Measurements from ENCODE around the gene STK24.
A peak's percentile ranks its signal among the peaks of the same experiment; 100 is the strongest.

Gene STK24

DNA sequence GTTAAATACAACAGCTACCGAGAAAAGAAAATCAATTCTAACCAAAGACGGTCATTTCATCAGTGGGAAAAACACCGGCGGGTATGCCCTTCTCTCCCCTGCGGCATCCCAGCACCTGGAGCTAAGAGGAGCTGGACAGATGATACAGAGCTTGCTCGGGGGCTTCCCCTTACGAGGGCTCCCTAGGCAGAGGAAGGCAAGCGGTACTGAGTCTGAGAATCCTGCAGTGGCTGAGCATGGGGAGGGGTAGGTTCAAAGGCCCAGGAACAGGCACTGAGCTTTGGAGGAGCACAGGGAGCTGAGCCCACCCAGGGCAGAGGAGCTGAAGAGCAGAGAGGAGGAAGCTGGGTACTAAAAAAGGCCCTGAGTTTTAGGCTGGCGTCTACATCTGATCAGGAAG is 12.7 kb downstream of the STK24 start:
- intact Hi-C loops (cut with DNase I): no loop called here
- DNase-seq: no peak

DNA sequence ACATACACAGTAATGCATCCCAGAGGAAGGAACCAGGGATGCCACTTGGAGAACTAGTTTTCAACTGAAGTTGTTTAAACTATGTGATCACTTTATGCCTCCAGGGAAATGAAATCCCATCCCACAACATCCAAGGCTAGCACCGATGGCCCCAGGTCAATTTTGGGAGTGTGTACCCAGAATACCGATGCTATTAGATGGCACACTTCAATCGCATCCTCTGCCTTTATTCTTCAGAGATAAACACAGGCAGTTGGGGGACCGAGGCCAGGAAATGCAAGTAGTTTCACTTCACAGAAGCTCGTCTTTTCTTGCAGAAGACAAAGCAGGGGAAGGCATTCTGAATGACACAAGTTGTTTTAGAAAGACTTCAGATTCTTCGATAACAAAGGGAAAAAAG is 13.8 kb downstream of the STK24 start:
- intact Hi-C loops (cut with DNase I): no loop called here
- DNase-seq: no peak

DNA sequence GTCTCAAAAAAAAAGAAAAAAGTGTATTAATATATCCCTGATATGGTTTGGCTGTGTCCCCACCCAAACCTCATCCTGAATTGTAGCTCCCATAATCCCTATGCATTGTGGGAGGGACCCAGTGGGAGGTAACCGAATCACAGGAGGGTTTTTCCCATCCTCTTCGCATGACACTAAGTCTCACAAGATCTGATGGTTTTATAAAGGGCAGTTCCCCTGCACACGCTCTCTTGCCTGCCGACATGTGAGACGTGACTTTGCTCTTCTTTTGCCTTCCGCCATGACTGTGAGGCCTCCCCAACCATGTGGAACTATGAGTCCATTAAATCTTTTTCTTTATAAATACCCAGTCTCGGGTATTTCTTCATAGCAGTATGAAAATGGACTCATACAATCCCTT is 17.7 kb downstream of the STK24 start:
- no peak for DNase-seq
- intact Hi-C loops (cut with DNase I): no loop called here

DNA sequence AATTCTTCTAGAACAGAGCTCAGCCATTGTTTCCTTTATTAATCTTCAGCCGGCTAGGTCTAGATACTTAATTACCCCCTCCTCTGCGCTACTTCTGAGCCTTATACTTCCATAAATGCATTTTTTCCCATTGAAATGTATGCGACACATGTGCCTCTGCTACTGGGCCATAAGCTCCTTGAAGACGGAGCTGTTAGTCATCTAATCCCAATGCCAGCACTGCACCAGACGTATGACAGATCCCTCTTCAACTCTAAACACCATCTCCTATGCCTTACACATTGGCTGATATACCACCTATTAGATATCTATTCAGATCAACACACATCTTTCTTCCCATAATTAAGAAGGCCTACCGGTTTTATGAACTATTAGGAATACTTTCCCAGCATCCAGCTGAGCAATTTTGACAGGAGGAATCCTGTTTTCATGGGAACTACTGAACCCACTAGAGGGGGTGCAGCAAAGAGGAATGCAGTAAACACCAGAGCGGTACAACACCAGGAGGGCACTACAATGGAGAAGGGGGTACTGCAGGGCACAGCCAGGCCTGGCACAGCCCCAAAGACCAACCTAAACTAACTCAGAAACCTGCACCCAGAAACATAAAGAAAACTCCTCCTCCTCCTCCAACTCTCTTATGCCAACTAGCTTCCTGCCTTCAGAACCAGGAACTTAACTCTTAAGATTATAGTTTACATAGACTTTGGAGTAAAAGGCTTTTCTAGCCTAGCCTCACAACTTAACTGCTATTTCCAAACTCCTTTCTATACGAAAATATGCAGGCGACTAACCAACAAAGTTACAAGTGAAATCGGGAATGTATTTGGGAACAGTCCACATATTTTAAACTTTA is 18.7 kb downstream of the STK24 start:
- intact Hi-C loops (cut with DNase I): no loop called here
- no peak for DNase-seq

DNA sequence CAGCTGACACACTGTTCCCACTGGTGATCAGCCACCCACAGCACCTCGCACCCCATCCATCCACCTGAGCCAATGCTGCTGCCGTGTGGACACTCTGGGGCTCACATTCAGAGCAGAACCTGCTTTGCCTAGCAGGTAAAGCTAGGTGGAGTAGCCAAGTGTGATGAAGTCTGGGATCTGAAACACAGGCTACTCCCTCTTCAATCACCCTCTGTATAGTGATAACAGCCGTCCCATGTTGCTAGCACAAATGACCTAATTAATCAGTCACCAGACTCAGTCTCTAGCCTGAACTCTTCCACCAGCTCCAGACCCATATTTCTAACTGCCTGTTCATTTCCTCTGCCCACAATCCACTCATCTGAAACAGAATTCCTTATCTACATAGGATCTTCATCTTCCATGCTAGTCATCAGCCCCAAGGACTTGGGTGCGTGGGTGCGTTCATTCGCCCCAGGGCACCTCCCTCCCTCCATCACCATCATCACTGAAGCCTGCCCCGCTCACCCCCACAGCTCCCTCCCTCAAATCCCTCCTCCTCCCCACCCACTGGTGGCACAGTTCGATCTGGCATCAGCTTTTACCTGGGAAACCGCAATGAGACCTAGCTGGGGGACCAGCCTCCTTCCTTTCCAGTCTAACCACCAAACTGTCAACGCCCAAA is 19.8 kb downstream of the STK24 start:
- no peak for DNase-seq
- intact Hi-C loops (cut with DNase I): no loop called here

DNA sequence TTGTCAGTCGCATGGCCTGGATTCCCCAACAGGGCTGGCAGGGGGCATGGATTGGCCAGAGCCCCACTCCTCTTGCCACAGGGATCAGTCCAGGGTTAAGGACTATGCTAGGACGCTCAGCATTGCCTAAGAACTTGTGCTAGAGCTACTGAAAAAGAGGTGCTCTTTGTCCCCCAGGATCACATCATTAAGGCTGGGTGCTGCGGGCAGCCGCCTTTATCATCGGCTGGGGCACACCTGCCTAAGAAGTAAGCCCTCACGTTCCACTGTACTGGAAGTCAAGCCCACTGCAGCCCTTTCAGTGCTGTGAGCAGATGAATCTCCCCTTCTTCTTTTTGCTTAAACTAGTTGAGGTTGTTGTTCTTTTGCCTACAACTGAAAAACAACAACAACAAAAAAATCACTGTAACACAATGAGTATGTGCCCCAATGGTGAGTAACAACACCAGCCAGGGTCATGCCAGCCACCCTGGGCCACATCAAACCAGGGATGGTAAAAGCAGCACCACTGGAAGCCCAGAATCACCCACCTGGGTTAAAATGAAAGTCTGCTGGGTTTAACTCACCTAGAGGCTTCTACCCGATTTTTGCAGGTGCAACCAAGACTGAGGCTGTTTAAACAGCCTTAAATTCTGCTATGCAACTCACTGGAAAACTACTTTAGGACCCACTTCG is 20.6 kb downstream of the STK24 start:
- intact Hi-C loops (cut with DNase I): no loop called here
- DNase-seq: no peak

DNA sequence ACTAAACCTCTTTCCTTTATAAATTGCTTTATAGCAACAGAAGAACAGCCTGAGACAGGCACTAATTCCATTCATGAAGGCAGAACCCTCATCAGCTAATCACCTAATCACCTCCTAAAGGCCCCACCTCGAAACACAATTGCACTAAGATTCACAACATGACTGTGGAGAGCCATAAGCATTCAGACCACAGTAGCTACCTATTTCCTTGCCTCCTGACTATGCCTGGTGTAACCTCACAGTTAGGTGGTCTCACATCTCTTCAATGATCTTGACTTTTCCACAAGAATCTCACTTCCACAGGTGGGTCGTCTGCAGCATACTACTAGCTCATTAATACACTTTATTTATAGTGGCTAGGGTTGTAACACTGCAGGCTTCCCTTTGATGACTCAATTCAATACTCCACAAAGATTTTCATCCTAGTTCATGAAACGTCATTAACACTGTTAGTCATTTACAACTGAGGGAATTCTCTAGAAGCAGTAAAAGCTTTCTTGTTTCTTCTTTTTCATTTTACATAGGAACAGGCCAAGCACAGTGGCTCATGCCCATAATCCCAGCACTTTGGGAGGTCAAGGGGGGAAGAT is 27.1 kb downstream of the STK24 start:
- intact Hi-C loops (cut with DNase I): no loop called here
- no peak for DNase-seq

DNA sequence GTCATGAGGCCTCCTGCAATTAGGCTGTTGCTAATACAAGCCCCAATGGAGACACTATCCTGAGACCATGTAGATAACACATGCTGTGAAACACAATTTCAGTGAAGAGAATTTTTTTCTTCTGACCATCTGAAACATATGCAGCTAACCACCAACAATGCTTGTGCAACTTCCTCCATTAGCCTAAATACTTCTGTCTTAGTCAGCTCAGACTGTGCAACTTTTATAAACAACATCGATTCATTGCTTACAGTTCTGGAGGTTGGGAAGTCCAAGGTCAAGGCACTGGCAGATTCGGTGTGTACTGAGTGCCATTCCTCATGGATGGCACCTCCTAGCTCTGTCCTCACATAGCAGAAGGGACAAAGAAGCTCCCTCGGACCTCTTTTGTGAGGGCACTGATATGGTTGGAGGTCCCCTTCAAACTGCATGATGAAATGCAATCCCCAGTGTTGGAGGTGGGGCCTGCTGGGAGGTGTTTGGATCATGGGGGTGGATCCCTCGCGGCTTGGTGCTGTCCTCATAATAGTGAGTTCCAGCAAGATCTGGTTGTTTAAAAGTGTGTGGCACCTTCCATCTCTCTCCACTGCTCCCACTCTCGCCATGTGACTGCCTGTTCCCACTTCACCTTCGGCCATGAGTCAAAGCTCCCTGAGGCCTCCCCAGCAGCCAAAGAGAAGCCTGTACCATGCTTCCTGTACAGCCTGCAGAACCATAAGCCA is 27.7 kb downstream of the STK24 start:
- intact Hi-C loops (cut with DNase I): no loop called here
- no peak for DNase-seq

DNA sequence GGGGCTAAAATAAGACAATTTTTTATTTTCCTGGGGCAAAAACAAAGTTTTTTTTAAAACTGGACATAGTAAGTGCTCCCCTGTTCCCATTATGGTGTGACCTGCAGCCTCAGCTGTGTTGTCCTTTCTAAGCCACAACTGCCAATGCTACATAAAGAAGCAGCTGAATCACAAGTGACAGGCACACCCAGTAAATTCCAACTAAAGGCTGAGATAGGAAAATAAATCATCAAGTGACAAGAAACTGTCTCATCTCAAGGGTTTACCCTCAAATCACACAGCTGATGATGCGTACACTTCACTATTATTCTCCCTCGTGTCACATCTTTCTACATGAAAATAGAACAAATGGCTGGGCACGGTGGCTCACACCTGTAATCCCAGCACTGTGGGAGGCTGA is 28.7 kb downstream of the STK24 start:
- DNase-seq: no peak
- intact Hi-C loops (cut with DNase I): no loop called here

DNA sequence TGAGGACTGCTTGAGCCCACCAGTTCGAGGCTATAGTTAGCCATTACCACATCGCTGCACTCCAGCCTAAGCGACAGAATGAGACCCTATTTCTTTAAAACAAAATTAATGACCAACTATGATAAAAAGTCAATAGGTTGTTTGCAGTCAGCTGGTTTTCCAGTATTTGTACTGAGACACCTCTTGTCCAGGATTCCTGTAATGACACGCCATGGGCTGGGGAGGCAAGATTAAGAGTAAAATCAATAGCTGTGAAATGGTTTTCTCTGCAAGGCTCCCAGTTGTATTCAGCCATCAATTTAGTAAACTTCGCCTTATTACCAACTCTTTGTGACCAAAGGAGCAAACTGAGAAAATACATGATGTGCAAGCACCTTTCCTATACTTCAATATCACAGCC is 29.5 kb downstream of the STK24 start:
- intact Hi-C loops (cut with DNase I): no loop called here

DNA sequence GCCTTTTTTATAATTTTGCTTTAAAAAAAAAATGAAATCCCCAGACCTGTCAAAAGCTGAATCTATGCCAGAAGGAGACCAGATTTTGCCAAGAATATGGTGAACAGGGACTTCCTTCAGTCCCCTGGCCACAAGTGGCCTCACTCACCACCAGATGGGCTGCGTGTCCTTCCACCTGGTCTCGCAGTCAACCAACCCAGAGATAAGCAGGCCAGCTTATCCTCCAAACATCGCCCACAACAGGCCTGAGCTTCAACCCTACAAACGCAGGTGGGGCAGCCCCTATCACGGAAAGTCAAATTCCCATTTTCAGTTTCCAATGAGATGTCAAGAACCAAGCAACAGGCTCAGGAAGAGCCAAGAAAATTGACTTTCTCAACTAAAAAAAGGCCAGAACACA is 30.5 kb downstream of the STK24 start:
- DNase-seq: no peak
- intact Hi-C loops (cut with DNase I): no loop called here

More for the DNA sequence above, 29.5 kb downstream of the STK24 start:
- DNase-seq: no peak

DNA sequence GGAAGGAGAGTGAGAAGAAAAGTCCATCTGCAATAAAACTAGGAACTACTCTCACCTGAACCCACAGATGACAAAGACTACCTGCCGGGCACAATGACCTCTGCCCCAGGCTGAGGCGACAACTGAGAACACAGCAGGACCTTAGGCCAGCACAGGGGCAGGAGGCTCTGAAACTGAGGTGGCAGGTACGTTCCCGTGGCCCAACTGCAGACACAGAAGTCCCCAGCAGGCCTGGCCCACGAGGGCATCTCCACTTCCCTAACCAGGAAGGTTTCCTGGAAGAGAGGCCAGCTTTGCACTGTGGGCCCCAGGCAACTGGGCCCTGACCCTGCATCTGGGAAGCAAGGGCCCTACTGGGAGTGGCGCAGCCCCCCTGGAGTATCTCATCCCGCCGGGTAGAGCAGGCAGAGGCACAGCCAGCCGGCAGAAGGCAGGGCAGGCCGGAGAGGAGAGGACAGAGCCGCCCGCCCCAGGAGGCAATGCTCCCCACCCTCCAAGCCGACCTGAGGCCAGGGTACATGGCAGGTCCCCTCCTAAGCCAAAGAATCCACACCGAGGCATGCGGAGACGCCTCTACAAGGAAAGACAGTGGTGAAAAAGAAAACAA is 32.7 kb downstream of the STK24 start:
- intact Hi-C loops (cut with DNase I): no loop called here
- DNase-seq: no peak

DNA sequence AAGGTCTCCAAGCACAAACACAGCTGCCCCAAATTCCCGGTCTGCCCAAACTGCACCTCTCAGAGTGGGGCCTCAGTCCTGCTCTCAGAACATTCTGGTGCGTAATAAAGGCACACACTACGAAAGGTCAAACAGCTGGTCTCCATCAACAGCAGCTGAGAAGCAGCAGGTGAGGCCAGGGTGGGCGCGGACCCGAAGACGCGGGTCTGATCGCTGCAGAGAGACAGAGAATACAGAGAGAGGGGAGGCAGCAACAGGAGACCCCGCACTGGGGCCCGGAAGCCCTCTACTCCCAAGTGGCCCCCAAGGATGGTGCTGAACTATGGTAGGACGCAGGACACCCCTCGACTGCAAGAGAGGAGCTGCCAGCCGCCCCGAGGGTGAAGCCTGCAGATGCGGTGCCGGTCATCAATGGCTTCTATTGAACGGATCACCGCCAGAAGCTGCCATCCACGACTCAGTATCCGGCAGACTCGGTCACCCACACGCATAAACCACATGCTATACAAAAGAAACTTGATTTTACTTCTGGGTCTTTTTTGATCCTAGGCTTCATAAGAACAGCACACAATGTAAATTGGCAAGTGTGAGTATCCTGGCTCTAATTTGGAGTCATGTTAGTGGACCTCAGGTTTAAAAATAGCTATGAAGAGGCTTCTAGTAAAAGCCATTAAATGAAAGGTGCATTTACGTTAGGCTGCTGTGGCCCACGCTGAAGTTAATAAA is 33.4 kb downstream of the STK24 start:
- intact Hi-C loops (cut with DNase I): no loop called here
- DNase-seq: peak in 8 of 42 donors; percentile 16 to 74 (median 38)

DNA sequence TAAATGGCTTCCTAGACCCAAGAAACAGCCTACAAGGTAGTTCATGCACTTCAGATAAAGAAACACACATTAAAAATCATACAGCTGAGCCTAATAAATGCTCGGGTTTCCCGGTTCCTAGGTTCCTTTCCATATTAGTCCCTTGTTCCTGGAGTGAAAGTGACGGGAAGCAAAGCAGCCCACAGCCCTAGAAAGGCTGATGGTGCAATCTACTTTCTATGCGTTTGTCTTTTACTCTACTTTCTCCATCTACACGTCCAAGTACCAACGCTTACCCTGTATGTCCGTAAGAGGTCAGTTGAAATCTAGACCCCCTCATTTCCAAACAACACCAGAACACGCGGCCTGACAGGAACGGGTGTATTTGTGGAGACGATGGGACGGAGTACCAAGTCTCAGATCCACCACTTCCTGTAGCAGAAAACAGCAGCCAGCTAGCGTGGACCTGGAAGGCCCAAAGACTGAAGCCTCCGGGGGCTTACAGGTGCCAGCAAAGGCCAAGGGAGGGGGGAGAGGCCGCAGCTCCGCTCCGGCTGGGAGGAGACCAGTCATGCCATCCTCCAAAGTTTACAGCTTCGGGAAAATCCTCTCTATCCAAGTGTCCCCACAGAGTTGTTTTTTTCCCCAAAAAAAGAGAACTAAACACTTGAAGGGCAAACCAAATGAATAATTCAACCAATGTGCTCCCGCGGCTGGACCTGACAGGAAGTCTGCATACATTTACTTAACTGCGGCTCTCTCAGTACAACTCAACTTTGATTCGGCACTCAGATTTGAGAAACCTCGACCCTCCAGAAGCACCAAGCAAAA is 34.1 kb downstream of the STK24 start:
- peak in 2 of 42 donors; percentile 43 to 56 for DNase-seq
- intact Hi-C loops (cut with DNase I): no loop called here

DNA sequence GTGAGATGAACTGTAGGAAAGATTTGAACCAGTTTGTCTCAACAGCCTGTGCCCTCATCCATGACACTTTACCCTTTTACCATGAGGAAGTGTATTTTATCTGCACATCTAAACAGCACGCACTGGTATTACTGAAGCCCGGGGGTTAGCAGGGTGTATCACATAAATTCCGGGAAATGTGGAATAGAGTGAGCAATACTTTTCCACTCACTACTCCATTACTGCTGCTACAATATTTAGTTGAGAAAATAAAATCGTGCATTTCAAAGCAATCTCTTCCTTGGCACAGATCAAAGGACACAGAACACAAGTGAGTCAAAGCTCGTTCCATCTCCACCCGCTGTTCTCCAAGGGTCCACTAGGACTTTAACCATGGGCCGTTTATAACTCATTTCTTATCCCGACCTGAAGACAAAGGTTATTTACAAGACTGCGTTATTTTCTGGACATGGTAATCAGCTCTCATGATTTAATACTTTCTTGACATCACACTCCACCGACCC is 35.2 kb downstream of the STK24 start:
- intact Hi-C loops (cut with DNase I): no loop called here
- DNase-seq: no peak

DNA sequence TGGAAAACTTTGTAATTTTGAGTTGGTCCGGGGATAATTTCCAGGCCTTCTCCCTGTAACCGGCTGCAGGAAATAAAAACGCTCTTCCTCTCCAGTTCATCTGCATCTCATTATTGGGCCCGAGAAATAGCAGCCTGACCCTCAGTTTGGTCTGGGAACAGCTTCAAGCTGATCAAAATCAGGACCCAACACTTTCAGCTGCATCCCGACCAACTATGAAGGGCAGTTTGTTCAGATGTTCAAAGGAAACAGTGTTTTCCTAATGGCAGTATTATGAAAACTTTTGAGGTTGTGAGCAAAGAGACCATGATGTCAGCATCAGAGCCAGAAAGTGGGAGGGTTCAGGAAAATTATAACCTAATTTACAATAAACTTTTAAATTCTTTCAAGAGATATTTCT is 35.7 kb downstream of the STK24 start:
- DNase-seq: peak in 1 of 42 donors; percentile 8

DNA sequence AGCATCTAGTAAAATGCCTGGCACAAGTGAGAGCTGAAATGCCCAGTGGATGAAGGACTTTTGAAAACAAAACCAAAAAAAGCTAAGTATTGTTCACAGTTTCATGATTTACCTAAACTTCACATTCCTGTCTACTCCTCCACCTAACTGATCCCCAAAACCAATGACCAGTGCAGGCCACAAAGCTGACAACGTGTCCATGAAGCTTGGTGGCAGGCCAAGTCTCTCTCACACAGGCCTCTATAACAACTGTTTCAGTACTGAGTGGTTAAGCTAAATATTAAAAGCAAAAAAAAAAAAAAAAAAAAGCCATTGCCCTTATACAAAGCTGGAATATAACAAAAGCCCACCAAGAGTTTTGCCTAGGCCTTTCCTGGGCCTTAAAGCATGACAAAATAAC is 36.4 kb downstream of the STK24 start:
- peak in 1 of 42 donors; percentile 9 for DNase-seq
- intact Hi-C loops (cut with DNase I): no loop called here

More for the DNA sequence above, 35.7 kb downstream of the STK24 start:
- intact Hi-C loops (cut with DNase I): no loop called here
